K562 (cell line): Measurements from ENCODE around the gene SETD4.

Source experiments
- ATF2 ChIP-seq: sonication (generic); formaldehyde crosslinking; IDR thresholded peaks from 2 replicates; pipeline ENCODE4 v1.8.1; 2022; ENCODE audit warnings: missing genetic modification reagents
- ATF7 ChIP-seq: fragments of 450-650 bp; IDR thresholded peaks from 2 replicates; pipeline ENCODE4 v1.7.1; 2014; ENCODE audit warnings: mild to moderate bottlenecking, moderate library complexity
- CTCF ChIP-seq, 3 experiments: IDR thresholded peaks in 2 of 3; conservative IDR thresholded peaks in 1 of 3; 2 replicates each; pipeline ENCODE4 v1.5.1; 2011 to 2012; ENCODE audit warnings: low read length in 3 of 3, mild to moderate bottlenecking in 3 of 3, control low read depth in 2 of 3, improper control_type of control experiment in 1 of 3, inconsistent platforms in 1 of 3, low read depth in 1 of 3, mixed read lengths in 1 of 3, moderate library complexity in 1 of 3; ENCODE audit not compliant: insufficient read depth in 2 of 3
- FOXK1 ChIP-seq: sonication (generic); formaldehyde crosslinking; IDR thresholded peaks from 2 replicates; pipeline ENCODE4 v1.8.0; 2022; ENCODE audit warnings: missing genetic modification reagents, mild to moderate bottlenecking, borderline replicate concordance
- KDM1A ChIP-seq, 2 experiments: fragments of 450-650 bp; IDR thresholded peaks; 2 replicates each; pipeline ENCODE4 v1.6.1; 2016; ENCODE audit warnings: mild to moderate bottlenecking in 2 of 2
- NFIC ChIP-seq: fragments of 450-650 bp; IDR thresholded peaks from 2 replicates; pipeline ENCODE4 v1.6.1; 2017; ENCODE audit warnings: mild to moderate bottlenecking, inconsistent platforms
- PHF8 ChIP-seq: fragments of 200-600 bp; sonication (generic); IDR thresholded peaks from 2 replicates; pipeline ENCODE4 v1.6.1; 2012; ENCODE audit warnings: mixed run types, mild to moderate bottlenecking, inconsistent platforms, low read length, moderate library complexity, borderline replicate concordance
- POLR2AphosphoS5 ChIP-seq: IDR thresholded peaks from 2 replicates; pipeline ENCODE4 v1.6.1; 2011; ENCODE audit warnings: mild to moderate bottlenecking, low read depth, low read length, moderate library complexity; ENCODE audit not compliant: control insufficient read depth, insufficient read depth
- ZNF24 ChIP-seq: fragments of 450-650 bp; IDR thresholded peaks from 2 replicates; pipeline ENCODE4 v1.6.1; 2016
- ZNF3 ChIP-seq: fragments of 250-450 bp; sonication (Bioruptor Pico); IDR thresholded peaks from 2 replicates; pipeline ENCODE4 v1.5.0; 2021; ENCODE audit warnings: mild to moderate bottlenecking, moderate library complexity

- TF ChIP-seq ZNF24 (no peak), POLR2AphosphoS5 (no peak), KDM1A (IDR thresholded peaks at IDR 0.05) (no peak), ATF2 (CRISPR knock-in tag) (no peak), ATF7 (no peak), CTCF (IDR thresholded peaks at IDR 0.05 in 2 of 3, conservative IDR thresholded peaks at IDR 0.05 in 1 of 3; ENCODE audit: insufficient read depth in 2 of 3, low read depth in 1 of 3, low read length in 3 of 3) (peak; percentile 18 to 45 (median 27); a peak in 3 of 6 replicates), NFIC (no peak), FOXK1 (CRISPR knock-in tag) (no peak), ZNF3 (CRISPR knock-in tag) (no peak), PHF8 (no peak)
Observed at GRCh38 chr21:36087362-36088138, 27.2 kb upstream of the SETD4 start.
